HepG2 (cell line): ENCODE data around the gene CERT1. TPM values are rescaled to one million over a fixed set of nuclear protein-coding genes. Genes with fewer than 3 reads are reported as not detected.

Experiments used
- AHDC1 ChIP-seq: sonication (generic); formaldehyde crosslinking; IDR thresholded peaks from 2 replicates; pipeline ENCODE4 v1.5.1; 2020; ENCODE audit warnings: mild to moderate bottlenecking, missing genetic modification reagents, borderline replicate concordance
- ARHGAP35 ChIP-seq: sonication (generic); formaldehyde crosslinking; IDR thresholded peaks from 2 replicates; pipeline ENCODE4 v1.9.0; 2022; ENCODE audit warnings: mild to moderate bottlenecking, inconsistent platforms, moderate library complexity, missing genetic modification reagents, borderline replicate concordance
- ATF7-NPFF ChIP-seq: sonication (generic); formaldehyde crosslinking; IDR thresholded peaks from 2 replicates; pipeline ENCODE4 v1.8.1; 2023; ENCODE audit warnings: mild to moderate bottlenecking, low read depth, missing genetic modification reagents, moderate library complexity
- IKZF4 ChIP-seq: sonication (generic); formaldehyde crosslinking; IDR thresholded peaks from 2 replicates; pipeline ENCODE4 v1.5.1; 2020; ENCODE audit warnings: borderline replicate concordance, mild to moderate bottlenecking, low read depth, missing genetic modification reagents; ENCODE audit errors: not compliant biosample characterization
- KMT2A ChIP-seq: sonication (generic); formaldehyde crosslinking; IDR thresholded peaks from 2 replicates; pipeline ENCODE4 v1.4.0; 2020; ENCODE audit warnings: missing genetic modification reagents
- MTA3 ChIP-seq: sonication (generic); formaldehyde crosslinking; IDR thresholded peaks from 2 replicates; pipeline ENCODE4 v1.4.0; 2020; ENCODE audit warnings: missing genetic modification reagents
- PAWR ChIP-seq: sonication (generic); formaldehyde crosslinking; IDR thresholded peaks from 2 replicates; pipeline ENCODE4 v1.4.0; 2020; ENCODE audit warnings: missing genetic modification reagents, mild to moderate bottlenecking, borderline replicate concordance
- PTBP1 ChIP-seq: fragments of 200-400 bp; formaldehyde crosslinking; IDR thresholded peaks from 2 replicates; pipeline ENCODE4 v1.6.1; 2018; ENCODE audit warnings: low read length, low read depth; ENCODE audit not compliant: poor library complexity, severe bottlenecking
- SIX1 ChIP-seq: sonication (generic); formaldehyde crosslinking; IDR thresholded peaks from 2 replicates; pipeline ENCODE4 v1.4.0; 2020; ENCODE audit warnings: missing genetic modification reagents, borderline replicate concordance
- TBX2 ChIP-seq: sonication (generic); formaldehyde crosslinking; IDR thresholded peaks from 2 replicates; pipeline ENCODE4 v1.5.0; 2020; ENCODE audit warnings: missing genetic modification reagents, mild to moderate bottlenecking, borderline replicate concordance
- ZBTB46 ChIP-seq: sonication (generic); formaldehyde crosslinking; IDR thresholded peaks from 2 replicates; pipeline ENCODE4 v1.4.0; 2020; ENCODE audit warnings: mild to moderate bottlenecking, missing genetic modification reagents, borderline replicate concordance
- ZNF431 ChIP-seq: sonication (generic); formaldehyde crosslinking; IDR thresholded peaks from 2 replicates; pipeline ENCODE4 v1.9.0; 2022; ENCODE audit warnings: missing genetic modification reagents, low read depth, mild to moderate bottlenecking, borderline replicate concordance
- ZNF572 ChIP-seq: sonication (generic); formaldehyde crosslinking; IDR thresholded peaks from 2 replicates; pipeline ENCODE4 v1.5.1; 2020; ENCODE audit warnings: mild to moderate bottlenecking, missing genetic modification reagents
- ZNF609 ChIP-seq: sonication (generic); formaldehyde crosslinking; IDR thresholded peaks from 2 replicates; pipeline ENCODE4 v1.4.0; 2020; ENCODE audit warnings: mild to moderate bottlenecking, missing genetic modification reagents, borderline replicate concordance
- ZNF639 ChIP-seq: conservative IDR thresholded peaks from 2 replicates; pipeline ENCODE4 v1.6.1; 2018; ENCODE audit warnings: missing genetic modification reagents
- polyA plus RNA-seq, 8 experiments: library from polyadenylated mRNA; depleted of rRNA in 3 of 8; stranded (reverse) in 7 of 8; unstranded in 1 of 8; fragments of >200 nt; fragmentation: Illumina TruSeq in 4 of 8; extraction: Trizol in 4 of 8; gene quantifications; 2 replicates each; pipeline versions ENCODE4 v1.2.1 to v1.2.3, GENCODE V29; 2011 to 2016; ENCODE audit warnings: low read depth in 4 of 8, missing spikeins in 1 of 8, mixed read lengths in 1 of 8; ENCODE audit not compliant: insufficient read depth in 1 of 8
- total RNA-seq, 5 experiments: library from RNA; depleted of rRNA; stranded (reverse); fragments of >200 nt; fragmentation: Illumina TruSeq; extraction: Trizol; gene quantifications; 2 replicates each; pipeline ENCODE4 v1.2.3, GENCODE V29; 2016; ENCODE audit warnings: low read depth in 1 of 5

The CERT1 gene
- total and polyA plus RNA-seq, 2 of the 13 experiments (the other 11 are each of a cell fraction or from before 2014, with no cell fraction given) = 8.2 to 12.7 TPM

DNA sequence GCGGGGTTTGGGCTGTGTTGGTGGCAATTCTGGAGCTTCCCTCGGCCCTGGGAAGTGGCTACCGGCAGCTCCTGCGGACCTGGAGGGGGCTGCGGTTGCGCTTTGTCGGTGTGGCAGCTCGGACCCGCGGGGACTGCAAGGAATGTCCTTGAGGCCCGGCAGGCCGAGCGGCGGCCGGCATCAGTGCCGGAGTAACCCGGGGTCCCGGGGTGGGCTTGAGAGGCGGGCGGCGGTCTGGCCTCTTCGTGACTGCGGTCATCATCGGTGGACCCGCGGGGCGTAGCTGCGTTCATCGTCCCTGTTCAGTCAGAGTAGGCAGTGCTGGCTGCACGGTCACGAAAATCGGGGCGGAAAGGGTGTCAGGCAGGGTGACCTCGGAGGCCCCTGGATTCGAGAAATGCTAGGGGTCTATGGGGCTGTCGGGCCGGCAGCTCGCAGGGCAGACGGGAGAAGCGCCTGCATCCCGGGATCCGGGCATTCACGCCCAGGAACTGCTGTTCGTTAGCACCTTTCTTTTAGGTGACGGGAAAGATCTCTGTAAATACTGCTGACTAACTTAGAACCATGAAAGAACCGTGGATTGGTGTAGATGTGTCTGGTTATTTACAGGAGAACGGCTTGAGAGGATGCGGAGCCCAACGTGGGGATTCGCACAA lies 173.9 kb downstream of the CERT1 start (continued):
- TF ChIP-seq ZBTB46 (CRISPR knock-in tag) = no peak
- TF ChIP-seq ZNF431 (CRISPR knock-in tag) = no peak
- TF ChIP-seq ZNF572 (CRISPR knock-in tag) = no peak
- no peak for TF ChIP-seq MTA3 (CRISPR knock-in tag)
- no peak for TF ChIP-seq ATF7-NPFF (CRISPR knock-in tag)
- TF ChIP-seq AHDC1 (CRISPR knock-in tag) = no peak
- TF ChIP-seq PAWR (CRISPR knock-in tag) = no peak
- TF ChIP-seq IKZF4 = no peak
- TF ChIP-seq KMT2A = peak; percentile 25
- no peak for TF ChIP-seq TBX2 (CRISPR knock-in tag)
- TF ChIP-seq ARHGAP35 (CRISPR knock-in tag) = no peak
- no peak for TF ChIP-seq ZNF639 (CRISPR knock-in tag)
- TF ChIP-seq PTBP1 = no peak
- TF ChIP-seq ZNF609 (CRISPR knock-in tag) = no peak
- no peak for TF ChIP-seq SIX1
